ENCODE results near the gene PAQR7. TPM values are rescaled to one million over a fixed set of nuclear protein-coding genes. Genes with fewer than 3 reads are reported as not detected.
"Not testable (repeated sequence)": the region's sequence is repeated elsewhere in the genome, so short reads cannot be mapped to it uniquely, and the experiment has no call there.

The PAQR7 gene
- total RNA-seq, 2 donors from 2014 or later: 3.2 to 3.3 TPM

DNA sequence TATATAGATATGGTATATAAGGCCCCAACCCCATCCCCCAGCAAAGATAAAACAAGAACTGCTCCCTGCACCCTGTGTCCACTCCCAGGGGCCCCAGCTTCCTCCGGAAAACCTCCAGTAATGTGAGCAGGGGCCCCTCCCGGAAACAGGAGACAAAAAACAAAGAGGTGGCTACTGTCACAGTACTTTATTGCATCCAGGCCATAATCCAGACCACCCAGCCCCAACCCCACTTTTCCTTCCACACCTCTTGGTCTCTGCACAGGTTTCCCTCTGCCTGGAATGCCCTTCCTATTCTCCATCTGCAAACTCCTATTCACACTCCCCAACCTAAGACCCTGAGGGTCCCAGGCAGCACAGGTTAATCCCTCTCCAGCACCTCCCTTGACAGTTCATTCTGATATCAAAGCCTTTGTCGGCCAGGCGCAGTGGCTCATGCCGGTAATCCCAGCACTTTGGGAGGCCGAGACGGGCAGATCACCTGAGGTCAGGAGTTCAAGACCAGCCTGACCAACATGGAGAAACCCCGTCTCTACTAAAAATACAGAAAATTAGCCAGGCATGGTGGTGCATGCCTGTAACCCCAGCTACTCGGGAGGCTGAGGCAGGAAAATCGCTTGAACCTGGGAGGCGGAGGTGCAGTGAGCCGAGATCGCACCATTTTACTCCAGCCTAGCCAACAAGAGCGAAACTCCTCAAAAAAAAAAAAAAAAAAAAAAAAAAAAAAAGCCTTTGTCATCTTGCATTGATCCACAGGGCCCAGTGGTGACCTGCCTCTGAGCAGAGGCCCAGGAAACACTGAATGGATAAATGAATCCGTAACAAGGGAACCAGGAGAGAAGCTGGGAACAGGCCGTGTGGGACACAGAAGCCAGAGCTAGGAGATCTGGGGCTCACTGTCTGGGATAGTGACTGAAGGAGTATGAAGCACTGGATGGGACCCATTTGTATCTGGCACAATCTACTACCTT is 13.9 kb downstream of the PAQR7 start:
- DNase-seq (no peak), ATAC-seq (no peak)
- intact Hi-C loops (cut with DNase I): no loop called here

- DNase-seq: peak; percentile 91
- ATAC-seq: peak; percentile 98 to 99
- intact Hi-C loops (cut with DNase I): no loop called here
Observed at GRCh38 chr1:25858906-25859789, 16.4 kb downstream of the PAQR7 start, which contains the start of gene AUNIP. AUNIP (minus strand) TSS chr1:25859457; CDS start chr1:25859357, 100 bp downstream.

DNA sequence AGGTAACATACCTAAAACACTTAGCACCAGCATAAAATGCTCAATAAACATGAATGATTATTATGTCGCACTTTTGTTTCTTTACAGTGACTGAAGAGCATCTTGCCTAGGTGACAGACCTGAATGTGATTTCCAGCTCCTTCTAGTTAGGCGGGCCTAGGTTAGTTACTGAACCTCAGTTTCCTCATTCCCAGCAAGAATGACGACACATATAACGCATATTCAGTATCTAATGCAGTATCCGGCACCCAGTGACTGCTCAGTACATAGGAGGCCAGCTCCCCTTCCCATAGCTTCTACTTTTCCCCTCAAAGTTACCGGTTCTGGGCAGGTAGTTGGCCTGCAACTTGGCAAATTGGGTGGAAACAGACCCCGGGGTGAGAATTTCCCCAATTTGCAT is 17.0 kb downstream of the PAQR7 start:
- DNase-seq: no peak
- intact Hi-C loops (cut with DNase I): no loop called here
- ATAC-seq: no peak

DNA sequence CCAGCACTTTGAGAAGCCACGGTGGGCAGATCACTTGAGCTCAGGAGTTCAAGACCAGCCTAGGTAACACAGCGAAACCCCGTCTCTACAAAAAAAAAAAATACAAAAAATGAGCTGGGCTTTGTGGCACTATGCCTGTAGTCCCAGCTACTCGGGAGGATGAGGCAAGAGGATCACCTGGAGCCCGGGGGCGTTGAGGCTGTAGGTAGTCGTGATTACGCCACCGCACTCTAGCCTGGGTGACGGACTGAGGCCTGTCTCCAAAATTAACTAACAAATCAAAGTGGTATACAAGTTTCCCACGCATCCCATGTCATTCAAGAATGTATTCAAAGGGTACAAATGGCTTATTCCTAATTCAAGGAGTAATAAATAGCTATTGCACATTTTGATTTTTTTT is 18.7 kb downstream of the PAQR7 start:
- intact Hi-C loops (cut with DNase I): no loop called here
- no peak for ATAC-seq
- DNase-seq: no peak

GRCh38 chr1:25854554-25854953 is 21.0 kb downstream of the PAQR7 start:
- DNase-seq: no peak
- ATAC-seq: no peak
- intact Hi-C loops (cut with DNase I): no loop called here

- DNase-seq (no peak), ATAC-seq (peak in 1 of 2 donors; percentile 48)
- intact Hi-C loops (cut with DNase I): no loop called here
Observed at GRCh38 chr1:25848531-25848930, 27.0 kb downstream of the PAQR7 start.

- ATAC-seq (no peak), DNase-seq (no peak)
- intact Hi-C loops (cut with DNase I): no loop called here
Observed at GRCh38 chr1:25847929-25848328, 27.6 kb downstream of the PAQR7 start.

DNA sequence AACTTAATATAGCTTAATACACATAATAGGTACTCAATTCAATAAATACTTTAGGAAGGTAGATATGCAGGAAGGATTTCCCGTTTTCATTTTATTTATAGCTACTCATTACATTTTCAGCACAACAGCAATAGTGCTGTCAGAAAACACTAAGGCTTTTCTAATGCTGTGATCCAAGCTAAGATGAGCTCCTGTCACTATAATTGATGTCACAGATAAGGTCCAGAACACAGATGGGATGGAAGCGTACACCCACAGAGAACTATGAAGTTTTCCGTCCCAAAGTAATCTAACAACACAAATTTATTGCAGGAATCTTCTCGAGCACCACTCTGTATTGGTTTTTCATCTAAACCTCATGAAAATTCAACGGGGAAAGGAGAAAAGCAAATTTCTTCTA is 29.8 kb downstream of the PAQR7 start:
- no peak for DNase-seq
- ATAC-seq: no peak
- intact Hi-C loops (cut with DNase I): no loop called here

GRCh38 chr1:25844536-25845337 is 30.8 kb downstream of the PAQR7 start:
- intact Hi-C loops (cut with DNase I): no loop called here
- no peak for DNase-seq
- no peak for ATAC-seq

DNA sequence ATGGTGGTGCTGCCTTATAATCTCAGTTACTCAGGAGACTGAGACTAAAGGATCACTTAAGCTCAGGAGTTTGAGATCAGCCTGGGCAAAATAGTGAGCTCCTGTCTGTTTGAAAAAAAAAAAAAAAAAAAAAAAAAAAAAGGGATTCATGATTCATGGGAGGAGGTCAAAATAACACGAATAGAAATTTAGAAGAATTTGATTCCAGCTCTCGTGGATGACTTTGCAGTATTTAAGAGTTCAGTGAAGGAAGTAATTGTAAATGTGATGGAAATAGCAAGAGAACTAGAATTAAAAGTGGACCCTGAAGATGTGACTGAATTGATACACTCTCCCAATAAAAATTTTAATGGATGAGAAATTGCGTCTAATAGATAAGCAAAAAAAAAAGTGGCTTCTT is 32.0 kb downstream of the PAQR7 start:
- ATAC-seq: no peak
- intact Hi-C loops (cut with DNase I): no loop called here
- no peak for DNase-seq

GRCh38 chr1:25839808-25840207 is 35.7 kb downstream of the PAQR7 start:
- DNase-seq; ATAC-seq; intact Hi-C loops (cut with DNase I): not testable (repeated sequence)

- DNase-seq (no peak), ATAC-seq (no peak)
- intact Hi-C loops (cut with DNase I): no loop called here
Observed at GRCh38 chr1:25837262-25837875, 38.1 kb downstream of the PAQR7 start.

GRCh38 chr1:25836695-25837094 is 38.8 kb downstream of the PAQR7 start:
- ATAC-seq (no peak), DNase-seq (no peak)
- intact Hi-C loops (cut with DNase I): no loop called here

DNA sequence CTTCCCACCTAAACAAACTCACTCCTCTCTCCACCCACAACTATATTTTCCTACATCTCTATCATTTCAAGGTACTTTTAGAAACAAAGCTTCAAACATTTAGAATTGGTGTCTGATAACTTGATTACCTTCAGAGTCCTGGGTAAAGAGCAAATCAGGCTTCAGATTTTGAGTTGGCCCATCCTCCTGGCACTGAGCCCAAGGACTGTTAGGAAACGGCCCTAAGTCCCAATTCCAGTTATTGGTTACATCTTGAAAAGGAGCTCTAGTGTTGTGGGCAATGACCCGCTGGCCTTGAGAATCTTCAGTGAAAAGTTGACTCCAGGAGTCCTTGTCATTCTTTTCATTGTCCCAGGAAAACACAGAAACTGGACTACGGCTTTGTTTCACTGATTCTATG is 40.6 kb downstream of the PAQR7 start:
- intact Hi-C loops (cut with DNase I): no loop called here
- no peak for DNase-seq
- no peak for ATAC-seq

DNA sequence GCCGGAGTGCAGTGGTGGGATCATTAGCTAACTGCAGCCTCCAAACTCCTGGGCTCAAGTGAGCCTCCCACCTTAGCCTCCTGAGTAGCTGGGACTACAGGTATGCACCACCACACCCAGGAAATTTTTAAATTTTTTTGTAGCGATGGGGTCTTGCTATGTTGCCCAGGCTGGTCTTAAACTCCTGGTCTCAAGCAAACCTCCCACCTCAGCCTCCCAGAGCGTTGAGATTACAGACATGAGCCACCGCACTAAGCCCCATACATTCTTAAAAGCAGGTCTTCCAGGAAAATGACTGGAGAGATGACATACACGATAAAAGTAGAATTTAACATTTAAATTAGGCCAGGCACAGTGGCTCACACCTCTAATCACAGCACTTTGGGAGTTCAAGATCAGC is 42.4 kb downstream of the PAQR7 start:
- DNase-seq (no peak), ATAC-seq (no peak)
- intact Hi-C loops (cut with DNase I): no loop called here

DNA sequence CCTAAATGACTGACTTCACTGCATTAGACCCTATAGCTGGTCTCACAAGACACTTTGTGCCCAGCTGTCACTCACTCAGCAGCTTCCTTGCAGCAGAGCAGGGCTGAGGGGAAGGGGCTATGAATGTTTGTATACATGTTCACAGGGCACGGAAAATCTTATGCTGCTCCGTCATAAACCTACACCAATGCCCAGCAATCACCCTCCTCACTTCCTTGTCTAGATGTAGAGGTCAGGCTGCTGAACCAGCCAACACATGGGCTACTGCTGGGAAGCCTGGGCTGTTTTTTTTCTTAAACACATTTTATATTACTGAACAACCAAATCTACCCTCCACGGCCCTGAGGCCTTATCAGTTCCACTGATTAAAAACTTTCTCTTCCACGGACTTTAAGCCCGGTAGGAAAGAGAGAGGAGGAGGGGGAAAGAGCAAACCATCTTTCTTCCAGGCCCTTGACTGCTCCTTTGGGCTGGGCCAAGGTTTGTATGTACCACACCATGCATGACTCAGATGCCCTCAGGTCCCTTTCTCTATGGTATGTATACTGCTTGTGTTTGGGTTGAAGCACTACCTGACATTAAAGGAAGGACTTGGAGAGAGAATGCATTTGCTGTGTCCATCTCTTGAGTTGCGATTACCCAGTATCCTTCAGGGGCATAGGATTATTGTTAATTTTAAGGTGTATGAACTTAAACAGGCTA is 43.0 kb downstream of the PAQR7 start:
- ATAC-seq: no peak
- intact Hi-C loops (cut with DNase I): no loop called here
- no peak for DNase-seq

DNA sequence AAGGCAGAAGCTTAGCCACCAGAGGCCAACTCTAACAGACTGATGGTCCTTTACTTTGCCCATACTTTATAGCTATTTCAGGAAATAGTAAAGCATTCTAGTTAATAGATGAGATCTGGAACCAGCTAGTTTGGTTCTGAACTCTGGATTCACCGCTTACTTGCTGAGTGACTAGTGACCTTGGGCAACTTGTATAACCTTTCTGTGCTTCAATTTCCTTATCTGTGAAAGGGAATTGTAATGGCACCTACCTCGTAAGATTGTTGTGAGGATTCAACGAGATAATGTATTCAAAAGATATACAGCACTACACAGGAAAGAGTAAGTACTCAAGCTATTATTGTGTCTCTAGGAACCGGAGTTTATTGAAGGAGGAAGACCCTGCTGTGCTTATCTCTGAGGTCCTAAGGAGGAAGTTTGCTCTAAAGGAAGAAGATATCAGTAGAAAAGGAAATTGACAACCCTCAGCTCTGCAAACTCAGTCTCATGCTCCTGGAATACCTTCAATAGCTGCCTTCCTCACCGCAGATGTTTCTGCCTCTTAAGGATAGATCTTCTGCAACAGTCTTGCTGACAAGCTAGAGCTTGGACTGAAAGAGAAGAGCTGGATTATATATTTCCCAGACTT is 43.8 kb downstream of the PAQR7 start:
- ATAC-seq: no peak
- intact Hi-C loops (cut with DNase I): no loop called here
- DNase-seq: no peak

DNA sequence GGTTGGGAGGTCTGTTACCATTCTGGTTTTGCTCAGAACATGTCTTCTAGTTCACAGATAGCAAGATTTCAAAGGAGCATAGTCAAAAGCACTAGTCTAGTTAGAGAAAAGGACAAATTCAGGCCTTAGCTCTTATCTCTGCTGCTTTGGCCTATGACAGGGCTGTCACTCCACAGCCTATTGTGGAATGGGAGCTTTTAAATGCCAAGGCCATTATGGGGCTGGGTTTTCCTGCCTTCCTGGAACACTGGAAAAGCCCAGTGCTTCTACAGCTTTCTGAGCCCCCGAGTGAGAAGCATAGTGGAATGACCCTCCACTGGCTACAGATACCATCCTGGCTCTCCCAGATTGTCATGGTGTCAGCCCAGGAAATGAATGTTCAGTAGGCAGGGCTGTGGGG is 46.5 kb downstream of the PAQR7 start:
- no peak for DNase-seq
- intact Hi-C loops (cut with DNase I): no loop called here
- no peak for ATAC-seq

Measured in left cardiac atrium (tissue), 4 donors.